A549 (cell line): ENCODE results near the gene CHTOP. TPM values are rescaled to one million over a fixed set of nuclear protein-coding genes. Genes with fewer than 3 reads are reported as not detected.

ENCODE experiments used
- ATAC-seq, 2 experiments: fragments of 200-7000 bp in 1 of 2; fragments of >200 bp in 1 of 2; cut with Nextera tagmentation in 1 of 2; cut with Tn5 transposase in 1 of 2; 3 replicates each; pipeline versions ENCODE4 v1.8.0 to v1.9.1; 2018 to 2020; ENCODE audit warnings: mild to moderate bottlenecking in 1 of 2, moderate library complexity in 1 of 2
- CTCF ChIA-PET: fragments of 300-600 bp; sonication (Branson Sonifier 250); formaldehyde crosslinking; extraction: SDS; loops from one replicate; lab custom pipeline; 2021; ENCODE audit warnings: antibody characterized with exemption, inconsistent platforms; lab: Yijun Ruan, JAX
- POLR2A ChIA-PET: fragments of 350-600 bp; formaldehyde crosslinking; extraction: SDS; loops from one replicate; lab custom pipeline; 2021; ENCODE audit warnings: antibody characterized with exemption, inconsistent platforms; lab: Yijun Ruan, JAX
- DNase-seq, 2 experiments: peaks; one replicate each; pipeline versions ENCODE4 v3.0.0 to v3.0.0-alpha.2; 2011 to 2016; ENCODE audit warnings: low read depth in 1 of 2, low spot score in 1 of 2
- FAIRE-seq: peaks from 2 replicates; lab custom pipeline; 2011; peaks lifted over from hg19 to GRCh38; lab: Jason Lieb, UNC
- H3K27ac ChIP-seq, 2 experiments: fragments of >200 bp; sonication (Bioruptor Twin); formaldehyde crosslinking; 3 replicates each; pipeline ENCODE4 v1.5.1; 2016 to 2017
- H3K4me1 ChIP-seq: fragments of >200 bp; sonication (Bioruptor Twin); formaldehyde crosslinking; 3 replicates; pipeline ENCODE4 v1.6.1; 2016
- H3K4me2 ChIP-seq: fragments of >200 bp; sonication (Bioruptor Twin); formaldehyde crosslinking; 3 replicates; pipeline ENCODE4 v1.6.1; 2016
- H3K4me3 ChIP-seq: fragments of >200 bp; sonication (Bioruptor Twin); formaldehyde crosslinking; 3 replicates; pipeline ENCODE4 v1.5.1; 2016
- H3K9me3 ChIP-seq: fragments of >200 bp; sonication (Bioruptor Twin); formaldehyde crosslinking; 3 replicates; pipeline ENCODE4 v1.6.1; 2016
- FOSL2 ChIP-seq, 2 experiments: fragments of 450-650 bp in 1 of 2; fragments of >200 bp in 1 of 2; sonication (Bioruptor Twin) in 1 of 2; formaldehyde crosslinking; IDR thresholded peaks; 2 replicates each; pipeline versions ENCODE4 v1.5.0 to v1.6.1; 2016 to 2020; ENCODE audit warnings: mild to moderate bottlenecking in 1 of 2, moderate library complexity in 1 of 2
- GATA3 ChIP-seq: IDR thresholded peaks from 2 replicates; pipeline ENCODE4 v1.6.1; 2012; ENCODE audit warnings: borderline replicate concordance
- HOXB5 ChIP-seq: fragments of 250-450 bp; sonication (Bioruptor Pico); IDR thresholded peaks from 2 replicates; pipeline ENCODE4 v1.5.0; 2020; ENCODE audit warnings: mild to moderate bottlenecking, moderate library complexity
- JUN ChIP-seq, 2 experiments: fragments of >200 bp; sonication (Bioruptor Twin); formaldehyde crosslinking; IDR thresholded peaks; 2 replicates in 1 of 2; 3 replicates in 1 of 2; pipeline ENCODE4 v1.6.1; 2016 to 2017
- JUNB ChIP-seq: fragments of >200 bp; sonication (Bioruptor Twin); formaldehyde crosslinking; IDR thresholded peaks from 2 replicates; pipeline ENCODE4 v1.6.1; 2016
- KDM1A ChIP-seq: fragments of 200-600 bp; sonication (generic); IDR thresholded peaks from 2 replicates; pipeline ENCODE4 v1.6.1; 2016; ENCODE audit warnings: low read depth, mild to moderate bottlenecking
- MAZ ChIP-seq: fragments of 150-350 bp; IDR thresholded peaks from 2 replicates; pipeline ENCODE4 v1.6.1; 2014; ENCODE audit warnings: antibody characterized with exemption, low read depth, low read length, borderline replicate concordance
- MYC ChIP-seq: IDR thresholded peaks from 2 replicates; pipeline ENCODE4 v1.6.1; 2012; ENCODE audit warnings: mild to moderate bottlenecking, inconsistent platforms, low read length, improper control_type of control experiment, borderline replicate concordance
- NR3C1 ChIP-seq: fragments of >200 bp; sonication (Bioruptor Twin); formaldehyde crosslinking; IDR thresholded peaks from 3 replicates; pipeline ENCODE4 v1.6.1; 2017
- PHF8 ChIP-seq: fragments of 200-600 bp; sonication (generic); IDR thresholded peaks from 2 replicates; pipeline ENCODE4 v1.6.1; 2016; ENCODE audit warnings: low read depth, mild to moderate bottlenecking, antibody characterized with exemption, moderate library complexity, borderline replicate concordance
- POLR2A ChIP-seq: IDR thresholded peaks from 2 replicates; pipeline ENCODE4 v1.6.1; 2012; ENCODE audit warnings: mild to moderate bottlenecking, low read length
- RAD21 ChIP-seq, 2 experiments: fragments of >200 bp in 1 of 2; sonication (Bioruptor Twin) in 1 of 2; formaldehyde crosslinking in 1 of 2; IDR thresholded peaks in 1 of 2; conservative IDR thresholded peaks in 1 of 2; 2 replicates in 1 of 2; 3 replicates in 1 of 2; pipeline ENCODE4 v1.6.1; 2012 to 2018; ENCODE audit warnings: inconsistent platforms in 1 of 2
- SMC3 ChIP-seq: fragments of >200 bp; sonication (Bioruptor Twin); formaldehyde crosslinking; IDR thresholded peaks from 3 replicates; pipeline ENCODE4 v1.6.1; 2018; ENCODE audit warnings: inconsistent platforms
- ZFP36 ChIP-seq: fragments of 450-650 bp; IDR thresholded peaks from 2 replicates; pipeline ENCODE4 v1.6.1; 2014; ENCODE audit warnings: borderline replicate concordance; ENCODE audit not compliant: partially characterized antibody
- ZSCAN20 ChIP-seq: fragments of 250-450 bp; sonication (Bioruptor Pico); IDR thresholded peaks from 2 replicates; pipeline ENCODE4 v1.8.0; 2022; ENCODE audit warnings: mild to moderate bottlenecking, moderate library complexity
- WGBS: methylation state at CpG from one replicate; pipeline ENCODE4 v1.1.6; 2017; ENCODE audit errors: missing lambda C conversion rate; 5-methylcytosine and 5-hydroxymethylcytosine counted together
- polyA plus RNA-seq, 4 experiments: library from polyadenylated mRNA; depleted of rRNA in 3 of 4; stranded (reverse); fragments of >200 nt; fragmentation: RNase III in 1 of 4; extraction: RNeasy Plus Mini Kit Qiagen cat#74134 plus additional on column Dnase treatment in 1 of 4; gene quantifications; 2 replicates in 3 of 4; 3 replicates in 1 of 4; pipeline ENCODE4 v1.2.3, GENCODE V29; 2011 to 2017
- TF ChIP-seq, protein P1 (sequence below): fragments of 150-350 bp; IDR thresholded peaks from 2 replicates; pipeline ENCODE4 v1.6.1; 2014; ENCODE audit warnings: low read depth, mild to moderate bottlenecking, low read length
- TF ChIP-seq, protein P2 (sequence below): fragments of >200 bp; sonication (Bioruptor Twin); formaldehyde crosslinking; IDR thresholded peaks from 3 replicates; pipeline ENCODE4 v1.6.1; 2016
- TF ChIP-seq, protein P3 (sequence below): IDR thresholded peaks from 2 replicates; pipeline ENCODE4 v1.6.1; 2012
- TF ChIP-seq, protein P4 (sequence below): IDR thresholded peaks from 2 replicates; pipeline ENCODE4 v1.6.1; 2012

Gene CHTOP
- polyA plus RNA-seq, 2 of the 4 experiments (the other 2 are of a cell fraction), result 79.2 to 98.1 TPM

DNA sequence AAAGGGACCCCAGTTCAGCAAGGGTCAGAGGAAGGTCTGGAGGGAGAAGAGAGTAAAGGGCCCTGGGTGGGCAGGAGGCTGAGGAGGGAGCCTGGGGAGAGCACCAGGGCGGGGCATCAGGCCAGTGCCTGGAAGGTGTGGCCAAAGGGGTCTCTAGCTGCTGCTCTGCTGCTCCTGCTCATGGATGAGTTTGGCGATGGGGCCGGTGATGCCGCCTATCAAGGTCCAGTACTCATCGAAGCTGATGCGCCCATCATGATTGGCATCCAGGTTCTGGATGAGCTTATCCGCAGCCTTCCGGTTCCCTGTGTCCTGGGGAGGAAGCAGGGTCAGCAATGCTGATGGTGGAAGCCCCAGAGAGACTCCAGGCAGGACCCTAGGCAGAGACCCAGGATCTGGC, 26.5 kb upstream of the CHTOP start (continued):
- TF ChIP-seq, protein P1, sequence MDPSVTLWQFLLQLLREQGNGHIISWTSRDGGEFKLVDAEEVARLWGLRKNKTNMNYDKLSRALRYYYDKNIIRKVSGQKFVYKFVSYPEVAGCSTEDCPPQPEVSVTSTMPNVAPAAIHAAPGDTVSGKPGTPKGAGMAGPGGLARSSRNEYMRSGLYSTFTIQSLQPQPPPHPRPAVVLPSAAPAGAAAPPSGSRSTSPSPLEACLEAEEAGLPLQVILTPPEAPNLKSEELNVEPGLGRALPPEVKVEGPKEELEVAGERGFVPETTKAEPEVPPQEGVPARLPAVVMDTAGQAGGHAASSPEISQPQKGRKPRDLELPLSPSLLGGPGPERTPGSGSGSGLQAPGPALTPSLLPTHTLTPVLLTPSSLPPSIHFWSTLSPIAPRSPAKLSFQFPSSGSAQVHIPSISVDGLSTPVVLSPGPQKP, result no peak

DNA sequence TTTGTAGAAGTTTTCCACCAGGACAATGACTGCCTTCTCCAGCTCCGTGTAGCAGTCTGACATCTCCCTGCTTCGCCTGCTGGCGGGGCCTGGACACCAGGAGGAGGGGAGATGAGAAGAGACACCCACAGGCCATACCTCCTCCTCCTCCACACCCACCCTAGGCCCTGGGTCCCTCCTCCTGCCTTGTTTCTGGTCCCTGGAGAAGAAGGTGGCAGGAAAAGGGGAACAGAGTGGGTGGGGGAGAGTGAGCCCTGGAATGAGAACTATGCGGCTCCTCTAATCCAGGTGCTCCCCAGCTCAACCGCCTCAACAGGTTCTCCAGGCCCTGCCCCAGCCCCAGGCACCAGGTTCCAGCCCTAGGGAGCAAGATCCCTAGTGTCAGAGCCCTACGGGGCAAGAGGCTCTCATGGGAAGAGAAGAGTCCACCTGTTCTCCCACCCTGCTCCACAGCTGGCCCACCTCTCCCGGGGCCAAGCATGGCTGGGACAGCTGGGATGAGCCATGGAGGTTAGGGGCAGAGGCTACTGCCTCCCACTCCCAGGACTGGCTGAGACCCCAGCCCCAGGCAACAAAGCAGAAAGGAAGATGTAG, 25.7 kb upstream of the CHTOP start:
- POLR2A ChIA-PET, result interaction anchor here (0.7 to 2.5 kb wide), 4 partner anchors 11 to 30 kb away, joined by 3 to 11 read pairs (median 5); partner anchors contain the start of genes CHTOP and S100A13
- DNase-seq, result peak in 1 of 2 experiments; percentile 25
- Histone ChIP-seq H3K4me3 (peak overlapping the region; percentile 45), H3K9me3 (no peaks in the 10 kb centered on the region), H3K4me2 (peak overlapping the region; percentile 96), H3K4me1 (peaks cover 36% of the 10 kb centered on the region), H3K27ac (peak overlapping the region; percentile 91 to 96)
- 79% methylated on average over 6 of the region's 7 CpGs for WGBS
- TF ChIP-seq POLR2A (no peak), HOXB5 (CRISPR knock-in tag) (0 out of 2 replicates have a peak, but pooled peaks have one; percentile 34), MAZ (no peak)
- CTCF ChIA-PET, result interaction anchor here (0.6 to 7.9 kb wide), 8 partner anchors 9 to 97 kb away, joined by 3 to 57 read pairs (median 4); partner anchors contain the start of genes S100A1 and S100A13
- ATAC-seq, result no peak
- no peak for FAIRE-seq

DNA sequence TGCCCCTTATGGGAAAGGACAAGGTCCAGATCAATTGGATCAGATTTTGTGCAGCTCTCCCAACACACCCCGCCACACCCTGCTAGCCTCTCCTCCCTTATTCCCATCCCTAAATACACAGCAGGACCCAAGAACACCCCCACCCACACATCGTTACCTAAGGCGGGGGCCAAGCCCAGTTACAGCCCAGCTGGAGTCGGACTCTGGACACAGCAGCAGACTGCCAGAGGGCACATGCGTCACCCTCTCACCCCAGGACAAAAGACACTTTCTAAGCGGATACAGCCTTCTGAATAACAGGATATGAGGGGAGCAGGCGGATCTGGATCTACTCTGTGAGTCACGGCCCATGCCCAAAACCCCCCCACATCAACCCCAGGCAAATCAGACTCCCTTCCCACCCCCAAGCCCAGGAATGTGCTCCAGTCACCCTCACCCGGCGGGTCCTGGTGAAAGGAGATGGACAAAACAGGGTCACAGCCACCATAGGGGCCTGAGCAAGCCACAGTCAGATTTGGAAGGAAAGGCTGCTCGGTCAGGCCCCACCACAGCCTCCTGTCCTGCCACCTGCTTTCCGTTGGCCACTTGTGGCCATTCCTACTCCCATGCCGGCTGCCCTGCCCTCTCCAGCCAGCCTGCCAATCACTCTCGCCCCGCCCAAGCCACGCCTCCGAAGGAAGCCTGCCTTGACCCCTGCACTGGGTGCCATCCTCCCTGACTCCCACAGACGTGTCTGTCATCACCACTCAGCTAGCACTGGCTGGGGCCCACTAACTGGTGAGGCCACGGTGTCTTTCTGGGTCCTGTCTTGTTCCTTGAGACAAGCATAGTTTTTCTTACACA, 24.9 kb upstream of the CHTOP start:
- DNase-seq, result peak; percentile 88 to 98
- peaks cover 44% of the 10 kb centered on the region for H3K4me1 ChIP-seq
- H3K4me3 ChIP-seq, result peak overlapping the region; percentile 45
- peak; percentile 73 to 82 for ATAC-seq
- H3K4me2 ChIP-seq, result peak overlapping the region; percentile 96
- H3K27ac ChIP-seq, result peak overlapping the region; percentile 91 to 96
- 5% methylated on average over 16 of the region's 19 CpGs for WGBS
- TF ChIP-seq ZSCAN20 (CRISPR knock-in tag) (no peak), NR3C1 (no peak), GATA3 (0 out of 2 replicates have a peak, but pooled peaks have one; percentile 13), HOXB5 (CRISPR knock-in tag) (no peak), RAD21 (conservative IDR thresholded peaks at IDR 0.05 in 1 of 2, IDR thresholded peaks at IDR 0.05 in 1 of 2) (no peak; a peak in 1 of 5 replicates), MYC (peak; percentile 56; the same call in 1 of the 2 replicates), KDM1A (no peak), FOSL2 (IDR thresholded peaks at IDR 0.05) (peak; percentile 59), FOSL2 (CRISPR knock-in tag; IDR thresholded peaks at IDR 0.05) (peak; percentile 78), PHF8 (no peak), JUNB (0 out of 2 replicates have a peak, but pooled peaks have one; percentile 34), MAZ (no peak), ZFP36 (no peak), SMC3 (peak; percentile 2; the same call in 1 of the 3 replicates), JUN (IDR thresholded peaks at IDR 0.05) (peak; percentile 57 to 69), POLR2A (peak; percentile 46; the same call in 1 of the 2 replicates)
- TF ChIP-seq, protein P2, sequence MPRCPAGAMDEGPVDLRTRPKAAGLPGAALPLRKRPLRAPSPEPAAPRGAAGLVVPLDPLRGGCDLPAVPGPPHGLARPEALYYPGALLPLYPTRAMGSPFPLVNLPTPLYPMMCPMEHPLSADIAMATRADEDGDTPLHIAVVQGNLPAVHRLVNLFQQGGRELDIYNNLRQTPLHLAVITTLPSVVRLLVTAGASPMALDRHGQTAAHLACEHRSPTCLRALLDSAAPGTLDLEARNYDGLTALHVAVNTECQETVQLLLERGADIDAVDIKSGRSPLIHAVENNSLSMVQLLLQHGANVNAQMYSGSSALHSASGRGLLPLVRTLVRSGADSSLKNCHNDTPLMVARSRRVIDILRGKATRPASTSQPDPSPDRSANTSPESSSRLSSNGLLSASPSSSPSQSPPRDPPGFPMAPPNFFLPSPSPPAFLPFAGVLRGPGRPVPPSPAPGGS, result peak; percentile 33; the same call in 2 of the 3 replicates
- TF ChIP-seq, protein P3, sequence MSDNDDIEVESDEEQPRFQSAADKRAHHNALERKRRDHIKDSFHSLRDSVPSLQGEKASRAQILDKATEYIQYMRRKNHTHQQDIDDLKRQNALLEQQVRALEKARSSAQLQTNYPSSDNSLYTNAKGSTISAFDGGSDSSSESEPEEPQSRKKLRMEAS, result peak; percentile 21
- TF ChIP-seq, protein P4, sequence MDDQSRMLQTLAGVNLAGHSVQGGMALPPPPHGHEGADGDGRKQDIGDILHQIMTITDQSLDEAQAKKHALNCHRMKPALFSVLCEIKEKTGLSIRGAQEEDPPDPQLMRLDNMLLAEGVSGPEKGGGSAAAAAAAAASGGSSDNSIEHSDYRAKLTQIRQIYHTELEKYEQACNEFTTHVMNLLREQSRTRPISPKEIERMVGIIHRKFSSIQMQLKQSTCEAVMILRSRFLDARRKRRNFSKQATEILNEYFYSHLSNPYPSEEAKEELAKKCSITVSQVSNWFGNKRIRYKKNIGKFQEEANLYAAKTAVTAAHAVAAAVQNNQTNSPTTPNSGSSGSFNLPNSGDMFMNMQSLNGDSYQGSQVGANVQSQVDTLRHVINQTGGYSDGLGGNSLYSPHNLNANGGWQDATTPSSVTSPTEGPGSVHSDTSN, result peak; percentile 94
- H3K9me3 ChIP-seq, result no peaks in the 10 kb centered on the region
- ChIA-PET CTCF (interaction anchor here (1.3 to 7.9 kb wide), 5 partner anchors 18 to 98 kb away, joined by 3 to 57 read pairs (median 7); partner anchors contain the start of genes S100A1 and S100A13), POLR2A (interaction anchor here (0.6 to 4.7 kb wide), 5 partner anchors 18 to 67 kb away, joined by 3 to 39 read pairs (median 6); partner anchors contain the start of genes CHTOP and S100A13)
- no peak for FAIRE-seq
